ENCODE results near the gene TBL3.

TBL3 gene

GRCh38 chr16:1929578-1930337 is 42.1 kb upstream of the TBL3 start (continued):
- TF ChIP-seq ZNF692 (tag by site-specific recombination; IDR thresholded peaks at IDR 0.05): peak; percentile 54; the same call in 1 of the 2 replicates
- TF ChIP-seq ZSCAN30 (tag by site-specific recombination; IDR thresholded peaks at IDR 0.05): peak; percentile 95
- peak; percentile 75 for TF ChIP-seq ZBTB44 (tag by site-specific recombination; IDR thresholded peaks at IDR 0.05)
- TF ChIP-seq KLF10 (tag by site-specific recombination; IDR thresholded peaks at IDR 0.05): peak; percentile 80; the same call in 1 of the 2 replicates
- peak; percentile 48; the same call in 1 of the 2 replicates for TF ChIP-seq ZNF184 (tag by site-specific recombination; IDR thresholded peaks at IDR 0.05)
- peak; percentile 10; the same call in 1 of the 2 replicates for TF ChIP-seq ZBTB6 (tag by site-specific recombination; IDR thresholded peaks at IDR 0.05)
- no peak for TF ChIP-seq ZNF555 (tag by site-specific recombination; conservative IDR thresholded peaks at IDR 0.05)
- TF ChIP-seq KLF16 (tag by site-specific recombination; IDR thresholded peaks at IDR 0.05): 0 out of 2 replicates have a peak, but pooled peaks have one; percentile 30
- peak; percentile 73 for TF ChIP-seq ZNF777 (tag by site-specific recombination; IDR thresholded peaks at IDR 0.05; ENCODE audit: borderline replicate concordance)
- no peak for TF ChIP-seq ZNF121 (tag by site-specific recombination; IDR thresholded peaks at IDR 0.05)
- no peak for TF ChIP-seq ZBTB48 (tag by site-specific recombination; IDR thresholded peaks at IDR 0.05)
- TF ChIP-seq ZNF677 (tag by site-specific recombination; IDR thresholded peaks at IDR 0.05): 0 out of 2 replicates have a peak, but pooled peaks have one; percentile 31
- 0 out of 2 replicates have a peak, but pooled peaks have one; percentile 18 for TF ChIP-seq ZXDB (tag by site-specific recombination; IDR thresholded peaks at IDR 0.05)
- TF ChIP-seq ZBTB17 (tag by site-specific recombination; IDR thresholded peaks at IDR 0.05): no peak
- peak; percentile 92 for TF ChIP-seq ZNF561 (tag by site-specific recombination; IDR thresholded peaks at IDR 0.05; ENCODE audit: borderline replicate concordance)
- TF ChIP-seq PATZ1 (tag by site-specific recombination; IDR thresholded peaks at IDR 0.05): peak; percentile 60; the same call in 1 of the 2 replicates
- TF ChIP-seq ZNF248 (tag by site-specific recombination; IDR thresholded peaks at IDR 0.05): no peak

- Histone ChIP-seq H3K9me3 (ENCODE audit: control insufficient read depth, insufficient read depth, low read depth, low read length) (no peaks in the 10 kb centered on the region), H3K4me1 (ENCODE audit: control insufficient read depth, insufficient read depth, low read length) (no peaks in the 10 kb centered on the region; the same call in 1 of the 2 replicates), H3K4me3 (ENCODE audit: low read depth, low read length) (no peak overlapping the region), H3K27ac (ENCODE audit: extremely low read depth, low read depth, low read length) (no peak overlapping the region), H3K36me3 (ENCODE audit: control insufficient read depth in 2 of 2, insufficient read depth in 1 of 2, low read length in 2 of 2) (no peaks in the 10 kb centered on the region)
- no peak for TF ChIP-seq ZNF16 (tag by site-specific recombination; IDR thresholded peaks at IDR 0.05; ENCODE audit: low read depth)
- no peak for TF ChIP-seq GLIS1 (tag by site-specific recombination; IDR thresholded peaks at IDR 0.05)
- TF ChIP-seq ZNF747 (tag by site-specific recombination; IDR thresholded peaks at IDR 0.05): no peak
- no peak for TF ChIP-seq SP2 (tag by site-specific recombination; IDR thresholded peaks at IDR 0.05)
- no peak for TF ChIP-seq ZSCAN18 (tag by site-specific recombination; IDR thresholded peaks at IDR 0.05)
- TF ChIP-seq KLF8 (tag by site-specific recombination; IDR thresholded peaks at IDR 0.05): no peak
- no peak for TF ChIP-seq RBAK (tag by site-specific recombination; IDR thresholded peaks at IDR 0.05)
- TF ChIP-seq ZNF146 (tag by site-specific recombination; IDR thresholded peaks at IDR 0.05): no peak
- CTCF ChIA-PET: interaction anchor here (0.6 to 5.7 kb wide), 12 partner anchors 9 to 106 kb away, joined by 3 to 57 read pairs (median 6); no protein-coding TSS in a partner anchor
- POLR2A ChIA-PET: no interaction called here
Observed at GRCh38 chr16:1930338-1930720, 41.5 kb upstream of the TBL3 start.

All from HEK293 (cell line).